Measurements from ENCODE around the gene SKOR1. TPM values are rescaled to one million over a fixed set of nuclear protein-coding genes. Genes with fewer than 3 reads are reported as not detected.

The SKOR1 gene
- total and polyA plus RNA-seq, 5 donors = 0.11 to 0.28 (median 0.18) TPM

DNA sequence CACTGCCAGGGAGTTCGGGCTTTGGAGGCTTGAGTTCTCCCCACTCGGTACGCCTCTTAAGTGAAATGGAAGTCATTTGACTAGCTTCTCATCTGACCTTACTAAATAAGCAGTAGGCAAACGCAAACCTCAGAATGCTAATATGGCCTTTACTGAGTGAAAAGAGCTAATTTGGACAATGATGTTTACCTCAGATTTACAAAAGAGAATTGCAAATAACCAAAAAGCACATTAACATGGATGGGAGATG lies 16.1 kb downstream of the SKOR1 start:
- intact Hi-C loops (cut with DNase I) = no loop called here
- H3K4me1 ChIP-seq (ENCODE audit: control insufficient read depth, insufficient read depth, low read length) = peaks cover 2% of the 10 kb centered on the region
- ATAC-seq = no peak
- H3K9me3 ChIP-seq (ENCODE audit: control insufficient read depth, low read length) = no peaks in the 10 kb centered on the region
- 37% methylated on average over 4 of the region's 4 CpGs for WGBS
- DNase-seq = no peak
- H3K4me3 ChIP-seq (ENCODE audit: low read length) = no peak overlapping the region
- no peaks in the 10 kb centered on the region for H3K27me3 ChIP-seq (ENCODE audit: control insufficient read depth, insufficient read depth)
- no peak overlapping the region for H3K27ac ChIP-seq (ENCODE audit: low read length)

GRCh38 chr15:67843092-67843501 lies 17.8 kb downstream of the SKOR1 start:
- DNase-seq = no peak
- intact Hi-C loops (cut with DNase I) = no loop called here
- H3K4me1 ChIP-seq (ENCODE audit: control insufficient read depth, insufficient read depth, low read length) = peaks cover 2% of the 10 kb centered on the region
- H3K9me3 ChIP-seq (ENCODE audit: control insufficient read depth, low read length) = no peaks in the 10 kb centered on the region
- whole genome bisulfite sequencing = 78% methylated on average over 7 of the region's 7 CpGs
- no peaks in the 10 kb centered on the region for H3K27me3 ChIP-seq (ENCODE audit: control insufficient read depth, insufficient read depth)
- H3K4me3 ChIP-seq (ENCODE audit: low read length) = no peak overlapping the region
- no peak overlapping the region for H3K27ac ChIP-seq (ENCODE audit: low read length)
- no peak for ATAC-seq

- WGBS = 79% methylated on average over 7 of the region's 7 CpGs
- no peaks in the 10 kb centered on the region for H3K9me3 ChIP-seq (ENCODE audit: control insufficient read depth, low read length)
- ATAC-seq (no peak), DNase-seq (no peak)
- H3K27me3 ChIP-seq (ENCODE audit: control insufficient read depth, insufficient read depth) = no peaks in the 10 kb centered on the region
- H3K4me3 ChIP-seq (ENCODE audit: low read length) = no peak overlapping the region
- intact Hi-C loops (cut with DNase I) = no loop called here
- H3K27ac ChIP-seq (ENCODE audit: low read length) = no peak overlapping the region
- H3K4me1 ChIP-seq (ENCODE audit: control insufficient read depth, insufficient read depth, low read length) = peaks cover 2% of the 10 kb centered on the region
These were observed 18.5 kb downstream of the SKOR1 start for GRCh38 chr15:67843571-67844387.

- intact Hi-C loops (cut with DNase I) = no loop called here
- DNase-seq (no peak), ATAC-seq (no peak)
- Histone ChIP-seq H3K4me1 (ENCODE audit: control insufficient read depth, insufficient read depth, low read length) (peaks cover 2% of the 10 kb centered on the region), H3K27me3 (ENCODE audit: control insufficient read depth, insufficient read depth) (no peaks in the 10 kb centered on the region), H3K9me3 (ENCODE audit: control insufficient read depth, low read length) (no peaks in the 10 kb centered on the region), H3K27ac (ENCODE audit: low read length) (no peak overlapping the region), H3K4me3 (ENCODE audit: low read length) (no peak overlapping the region)
- WGBS = 87% methylated on average over 5 of the region's 5 CpGs
These were observed 20.7 kb downstream of the SKOR1 start for GRCh38 chr15:67845974-67846373.

GRCh38 chr15:67849538-67849937 lies 24.2 kb downstream of the SKOR1 start:
- DNase-seq (no peak), ATAC-seq (no peak)
- Histone ChIP-seq H3K9me3 (ENCODE audit: control insufficient read depth, low read length) (no peaks in the 10 kb centered on the region), H3K27me3 (ENCODE audit: control insufficient read depth, insufficient read depth) (no peaks in the 10 kb centered on the region), H3K4me1 (ENCODE audit: control insufficient read depth, insufficient read depth, low read length) (peaks cover 2% of the 10 kb centered on the region), H3K4me3 (ENCODE audit: low read length) (no peak overlapping the region), H3K27ac (ENCODE audit: low read length) (no peak overlapping the region)
- WGBS = 98% methylated on average over 1 of the region's 1 CpG
- intact Hi-C loops (cut with DNase I) = no loop called here

GRCh38 chr15:67850336-67850735 lies 25.0 kb downstream of the SKOR1 start:
- peaks cover 3% of the 10 kb centered on the region for H3K4me1 ChIP-seq (ENCODE audit: control insufficient read depth, insufficient read depth, low read length)
- H3K27ac ChIP-seq (ENCODE audit: low read length) = no peak overlapping the region
- ATAC-seq (no peak), DNase-seq (no peak)
- no peaks in the 10 kb centered on the region for H3K27me3 ChIP-seq (ENCODE audit: control insufficient read depth, insufficient read depth)
- H3K4me3 ChIP-seq (ENCODE audit: low read length) = no peak overlapping the region
- 66% methylated on average over 7 of the region's 7 CpGs for WGBS
- no peaks in the 10 kb centered on the region for H3K9me3 ChIP-seq (ENCODE audit: control insufficient read depth, low read length)
- intact Hi-C loops (cut with DNase I) = no loop called here

GRCh38 chr15:67850994-67851571 lies 25.8 kb downstream of the SKOR1 start:
- H3K4me1 ChIP-seq (ENCODE audit: control insufficient read depth, insufficient read depth, low read length) = peaks cover 3% of the 10 kb centered on the region
- intact Hi-C loops (cut with DNase I) = no loop called here
- 83% methylated on average over 4 of the region's 4 CpGs for WGBS
- no peaks in the 10 kb centered on the region for H3K27me3 ChIP-seq (ENCODE audit: control insufficient read depth, insufficient read depth)
- ATAC-seq (peak in 1 of 2 donors; percentile 51), DNase-seq (no peak)
- H3K4me3 ChIP-seq (ENCODE audit: low read length) = no peak overlapping the region
- no peak overlapping the region for H3K27ac ChIP-seq (ENCODE audit: low read length)
- no peaks in the 10 kb centered on the region for H3K9me3 ChIP-seq (ENCODE audit: control insufficient read depth, low read length)

GRCh38 chr15:67852418-67852817 lies 27.1 kb downstream of the SKOR1 start:
- H3K4me3 ChIP-seq (ENCODE audit: low read length) = no peak overlapping the region
- ATAC-seq = no peak

GRCh38 chr15:67853454-67853853 lies 28.1 kb downstream of the SKOR1 start:
- no peak overlapping the region for H3K27ac ChIP-seq (ENCODE audit: low read length)
- ATAC-seq (no peak), DNase-seq (no peak)
- H3K9me3 ChIP-seq (ENCODE audit: control insufficient read depth, low read length) = no peaks in the 10 kb centered on the region
- 93% methylated on average over 3 of the region's 3 CpGs for WGBS
- H3K27me3 ChIP-seq (ENCODE audit: control insufficient read depth, insufficient read depth) = no peaks in the 10 kb centered on the region
- peaks cover 3% of the 10 kb centered on the region for H3K4me1 ChIP-seq (ENCODE audit: control insufficient read depth, insufficient read depth, low read length)
- intact Hi-C loops (cut with DNase I) = no loop called here
- H3K4me3 ChIP-seq (ENCODE audit: low read length) = no peak overlapping the region

More at GRCh38 chr15:67852418-67852817, 27.1 kb downstream of the SKOR1 start:
- no peak for DNase-seq
- H3K9me3 ChIP-seq (ENCODE audit: control insufficient read depth, low read length) = no peaks in the 10 kb centered on the region
- H3K27me3 ChIP-seq (ENCODE audit: control insufficient read depth, insufficient read depth) = no peaks in the 10 kb centered on the region
- H3K4me1 ChIP-seq (ENCODE audit: control insufficient read depth, insufficient read depth, low read length) = peaks cover 3% of the 10 kb centered on the region
- 70% methylated on average over 3 of the region's 3 CpGs for WGBS
- no peak overlapping the region for H3K27ac ChIP-seq (ENCODE audit: low read length)
- intact Hi-C loops (cut with DNase I) = no loop called here

DNA sequence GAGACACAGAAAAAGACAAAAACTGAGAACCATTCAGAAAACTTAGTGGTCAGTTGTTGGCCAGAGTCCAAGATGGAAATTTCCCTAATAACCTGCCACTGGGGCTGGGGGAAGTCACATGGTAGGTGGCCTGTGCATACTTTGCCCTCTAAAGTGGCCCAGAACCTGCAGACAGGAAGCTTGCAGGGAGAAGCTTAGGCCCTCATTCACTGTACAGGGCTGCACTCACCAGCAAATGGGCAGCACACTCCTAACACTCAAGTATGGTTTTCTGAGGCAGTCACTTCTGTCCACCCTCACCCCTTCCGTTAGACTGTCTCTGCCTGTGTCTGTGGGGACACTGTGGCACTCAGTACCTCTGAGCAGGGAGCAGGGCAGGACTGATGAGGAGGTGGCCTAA lies 29.0 kb downstream of the SKOR1 start:
- H3K27me3 ChIP-seq (ENCODE audit: control insufficient read depth, insufficient read depth) = no peaks in the 10 kb centered on the region
- no peaks in the 10 kb centered on the region for H3K9me3 ChIP-seq (ENCODE audit: control insufficient read depth, low read length)
- WGBS = 84% methylated on average over 1 of the region's 1 CpG
- DNase-seq (no peak), ATAC-seq (no peak)
- no peak overlapping the region for H3K4me3 ChIP-seq (ENCODE audit: low read length)
- H3K4me1 ChIP-seq (ENCODE audit: control insufficient read depth, insufficient read depth, low read length) = peaks cover 3% of the 10 kb centered on the region
- no peak overlapping the region for H3K27ac ChIP-seq (ENCODE audit: low read length)
- intact Hi-C loops (cut with DNase I) = no loop called here

- no peak for ATAC-seq
- no peak overlapping the region for H3K27ac ChIP-seq (ENCODE audit: low read length)
These were observed 30.5 kb downstream of the SKOR1 start for GRCh38 chr15:67855842-67856241.

More at GRCh38 chr15:67855842-67856241, 30.5 kb downstream of the SKOR1 start:
- Histone ChIP-seq H3K4me1 (ENCODE audit: control insufficient read depth, insufficient read depth, low read length) (peaks cover 3% of the 10 kb centered on the region), H3K9me3 (ENCODE audit: control insufficient read depth, low read length) (no peaks in the 10 kb centered on the region), H3K4me3 (ENCODE audit: low read length) (no peak overlapping the region), H3K27me3 (ENCODE audit: control insufficient read depth, insufficient read depth) (no peaks in the 10 kb centered on the region)
- DNase-seq = no peak
- WGBS = 66% methylated on average over 3 of the region's 3 CpGs
- intact Hi-C loops (cut with DNase I) = no loop called here
